ENCODE data around the gene PIAS4.

- no peak for TF ChIP-seq CTCF (IDR thresholded peaks at IDR 0.05; ENCODE audit: insufficient read depth, low read length, poor library complexity, severe bottlenecking)
- TF ChIP-seq EZH2phosphoT487 (conservative IDR thresholded peaks at IDR 0.05; ENCODE audit: low read length), result no peak
Measured at GRCh38 chr19:4063369-4064148, 56.0 kb downstream of the PIAS4 start.

All from SU-DHL-6 (cell line).